Liver (tissue), 3 donors: Measurements from ENCODE around the gene DNAJB6.

Experiments used
- CTCF ChIP-seq: fragments of 150-350 bp; IDR thresholded peaks from 2 replicates; pipeline ENCODE4 v1.5.1; 2017; ENCODE audit warnings: improper control_type of control experiment, low read depth, low read length; ENCODE audit not compliant: missing input control
- HNF4A ChIP-seq, 2 donors: conservative IDR thresholded peaks; 2 replicates each; pipeline ENCODE4 v1.6.1; 2016; ENCODE audit warnings: antibody characterized with exemption in 2 of 2, mild to moderate bottlenecking in 2 of 2
- MAX ChIP-seq: IDR thresholded peaks from 2 replicates; pipeline ENCODE4 v1.6.1; 2016; ENCODE audit warnings: antibody characterized with exemption
- donor health status: healthy.
- donor health status: healthy.

- TF ChIP-seq CTCF (no peak), HNF4A (conservative IDR thresholded peaks at IDR 0.05) (no peak), MAX (no peak)
These were observed 817 bp upstream of the DNAJB6 start for GRCh38 chr7:157335991-157336382.
